Hepatocyte (in vitro differentiated cells): ENCODE measurements around the gene GRID2. TPM values are rescaled to one million over a fixed set of nuclear protein-coding genes. Genes with fewer than 3 reads are reported as not detected.

Experiments used
- DNase-seq: peaks from one replicate; pipeline ENCODE4 v3.0.0-alpha.2; 2016; ENCODE audit warnings: low spot score
- H2AFZ ChIP-seq: fragments of 200-600 bp; sonication (generic); 2 replicates; pipeline ENCODE4 v1.6.0; 2016; ENCODE audit warnings: antibody characterized with exemption, mild to moderate bottlenecking
- H3K27ac ChIP-seq: fragments of 200-600 bp; sonication (generic); 2 replicates; pipeline ENCODE4 v1.5.1; 2016; ENCODE audit warnings: mild to moderate bottlenecking
- H3K27me3 ChIP-seq: fragments of 200-600 bp; sonication (generic); 2 replicates; pipeline ENCODE4 v1.6.1; 2016
- H3K36me3 ChIP-seq: fragments of 200-600 bp; sonication (generic); replicated peaks from 2 replicates; pipeline ENCODE4 v1.5.1; 2016; ENCODE audit warnings: low read depth; ENCODE audit not compliant: insufficient read depth
- H3K4me1 ChIP-seq: fragments of 200-600 bp; sonication (generic); 2 replicates; pipeline ENCODE4 v1.5.1; 2016; ENCODE audit warnings: mild to moderate bottlenecking, moderate library complexity; ENCODE audit not compliant: insufficient read depth
- H3K4me2 ChIP-seq: fragments of 200-600 bp; sonication (generic); 2 replicates; pipeline ENCODE4 v1.6.0; 2016
- H3K4me3 ChIP-seq: fragments of 200-600 bp; sonication (generic); 2 replicates; pipeline ENCODE4 v1.5.1; 2016; ENCODE audit warnings: mild to moderate bottlenecking
- H3K79me2 ChIP-seq: fragments of 200-600 bp; sonication (generic); 2 replicates; pipeline ENCODE4 v1.6.0; 2017; ENCODE audit warnings: mild to moderate bottlenecking
- H3K9me2 ChIP-seq: fragments of 200-600 bp; sonication (generic); replicated peaks from 2 replicates; pipeline ENCODE4 v1.6.0; 2017; ENCODE audit warnings: mild to moderate bottlenecking; ENCODE audit not compliant: insufficient read depth
- H3K9me3 ChIP-seq: fragments of 200-600 bp; sonication (generic); 2 replicates; pipeline ENCODE4 v1.5.1; 2016; ENCODE audit warnings: low read depth, mild to moderate bottlenecking
- H4K20me1 ChIP-seq: fragments of 200-600 bp; sonication (generic); 2 replicates; pipeline ENCODE4 v1.6.0; 2016; ENCODE audit warnings: mild to moderate bottlenecking; ENCODE audit not compliant: insufficient read depth, poor library complexity, severe bottlenecking
- CTCF ChIP-seq: fragments of 200-600 bp; sonication (generic); IDR thresholded peaks from 2 replicates; pipeline ENCODE4 v1.5.1; 2016; ENCODE audit warnings: antibody characterized with exemption, mild to moderate bottlenecking; ENCODE audit not compliant: poor library complexity
- EZH2 ChIP-seq: fragments of 200-600 bp; sonication (generic); IDR thresholded peaks from 2 replicates; pipeline ENCODE4 v1.6.1; 2016; ENCODE audit warnings: antibody characterized with exemption, mild to moderate bottlenecking, borderline replicate concordance
- EZH2phosphoT487 ChIP-seq: fragments of 200-600 bp; sonication (generic); IDR thresholded peaks from one replicate; pipeline ENCODE4 v1.6.1; 2018; ENCODE audit warnings: antibody characterized with exemption, mild to moderate bottlenecking, low read depth, moderate library complexity; ENCODE audit not compliant: unreplicated experiment, severe bottlenecking
- WGBS: methylation state at CpG from one replicate; pipeline ENCODE4 v1.1.6; 2016; ENCODE audit warnings: low lambda C conversion rate; ENCODE audit errors: missing lambda C conversion rate; 5-methylcytosine and 5-hydroxymethylcytosine counted together
- polyA plus RNA-seq: library from polyadenylated mRNA; unstranded; fragments of >200 nt; fragmentation: Nextera tagmentation; extraction: Ambion mirVana; gene quantifications from 2 replicates; pipeline ENCODE4 v1.2.1, GENCODE V29; 2016
- total RNA-seq: library from RNA; depleted of rRNA; stranded (reverse); fragments of >200 nt; gene quantifications from 2 replicates; pipeline ENCODE4 v1.2.3, GENCODE V29; 2014

The GRID2 gene
- total and polyA plus RNA-seq, 2 experiments from 2014 or later = 0.53 to 3.5 TPM

GRCh38 chr4:93217431-93217830, 913.7 kb downstream of the GRID2 start:
- no peak overlapping the region for H3K4me3 ChIP-seq
- H3K4me2 ChIP-seq = no peak overlapping the region
- no peaks in the 10 kb centered on the region for H3K36me3 ChIP-seq
- 65% methylated on average over 2 of the region's 2 CpGs for WGBS
- no peaks in the 10 kb centered on the region for H3K9me3 ChIP-seq
- H3K4me1 ChIP-seq = no peaks in the 10 kb centered on the region
- H3K27me3 ChIP-seq = no peaks in the 10 kb centered on the region
- H3K9me2 ChIP-seq = no peaks in the 10 kb centered on the region
- no peak overlapping the region for H3K27ac ChIP-seq
- no peak for DNase-seq
- no peaks in the 10 kb centered on the region for H3K79me2 ChIP-seq
- H4K20me1 ChIP-seq = no peaks in the 10 kb centered on the region
- TF ChIP-seq EZH2phosphoT487 (no peak), CTCF (no peak), EZH2 (no peak)
- no peak overlapping the region for H2AFZ ChIP-seq

- Histone ChIP-seq H3K9me2 (no peaks in the 10 kb centered on the region), H3K9me3 (no peaks in the 10 kb centered on the region), H4K20me1 (no peaks in the 10 kb centered on the region), H3K27me3 (no peaks in the 10 kb centered on the region), H3K27ac (no peak overlapping the region), H3K4me3 (no peak overlapping the region), H3K36me3 (no peaks in the 10 kb centered on the region), H3K4me2 (no peak overlapping the region), H2AFZ (no peak overlapping the region), H3K79me2 (no peaks in the 10 kb centered on the region), H3K4me1 (no peaks in the 10 kb centered on the region)
- 87% methylated on average over 8 of the region's 8 CpGs for WGBS
- no peak for DNase-seq
- no peak for TF ChIP-seq EZH2
- no peak for TF ChIP-seq CTCF
- no peak for TF ChIP-seq EZH2phosphoT487
These were observed 918.0 kb downstream of the GRID2 start for GRCh38 chr4:93221771-93222170.

GRCh38 chr4:93228021-93228420, 924.3 kb downstream of the GRID2 start:
- Histone ChIP-seq H3K4me2 (no peak overlapping the region), H3K4me1 (no peaks in the 10 kb centered on the region), H3K4me3 (no peak overlapping the region), H3K9me2 (no peaks in the 10 kb centered on the region), H3K9me3 (no peaks in the 10 kb centered on the region), H4K20me1 (no peaks in the 10 kb centered on the region), H3K36me3 (no peaks in the 10 kb centered on the region), H2AFZ (no peak overlapping the region), H3K27me3 (no peaks in the 10 kb centered on the region), H3K27ac (no peak overlapping the region), H3K79me2 (no peaks in the 10 kb centered on the region)
- DNase-seq = no peak
- 88% methylated on average over 3 of the region's 3 CpGs for WGBS
- TF ChIP-seq EZH2 (no peak), CTCF (no peak), EZH2phosphoT487 (no peak)

- Histone ChIP-seq H3K4me1 (no peaks in the 10 kb centered on the region), H3K9me3 (no peaks in the 10 kb centered on the region), H3K36me3 (no peaks in the 10 kb centered on the region), H2AFZ (no peak overlapping the region), H3K27me3 (no peaks in the 10 kb centered on the region), H3K79me2 (no peaks in the 10 kb centered on the region), H3K27ac (no peak overlapping the region), H4K20me1 (no peaks in the 10 kb centered on the region), H3K9me2 (no peaks in the 10 kb centered on the region), H3K4me3 (no peak overlapping the region), H3K4me2 (no peak overlapping the region)
- TF ChIP-seq EZH2 (no peak), EZH2phosphoT487 (no peak), CTCF (no peak)
- 93% methylated on average over 2 of the region's 2 CpGs for WGBS
- DNase-seq = no peak
These were observed 929.1 kb downstream of the GRID2 start for GRCh38 chr4:93232883-93233282.
